Kidney glomerular epithelial cell (primary cell): ENCODE measurements around the gene COL11A1.
"Not testable (repeated sequence)": the region's sequence is repeated elsewhere in the genome, so short reads cannot be mapped to it uniquely, and the experiment has no call there.

Experiments
- DNase-seq: peaks from one replicate; lab custom pipeline; 2025; lab: John Stamatoyannopoulos, UW

Gene COL11A1

DNA sequence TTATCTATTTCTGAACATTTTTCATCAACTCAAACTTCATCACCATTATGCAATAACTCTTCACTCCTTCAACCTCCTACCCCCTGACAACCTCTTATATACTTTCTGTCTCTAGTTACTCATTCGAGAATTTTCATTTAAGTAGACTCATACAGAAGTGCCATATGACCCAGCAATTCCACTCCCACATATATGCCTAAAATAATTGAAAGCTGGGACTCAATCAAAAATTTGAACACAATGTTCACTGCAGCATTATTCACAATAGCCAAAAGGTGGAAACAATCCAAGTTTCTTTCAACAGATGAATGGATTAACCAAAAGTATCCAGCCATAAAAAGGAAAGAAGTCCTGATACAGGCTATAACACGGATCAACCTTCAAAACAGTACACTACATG, 24.1 kb downstream of the COL11A1 start:
- DNase-seq = no peak

DNA sequence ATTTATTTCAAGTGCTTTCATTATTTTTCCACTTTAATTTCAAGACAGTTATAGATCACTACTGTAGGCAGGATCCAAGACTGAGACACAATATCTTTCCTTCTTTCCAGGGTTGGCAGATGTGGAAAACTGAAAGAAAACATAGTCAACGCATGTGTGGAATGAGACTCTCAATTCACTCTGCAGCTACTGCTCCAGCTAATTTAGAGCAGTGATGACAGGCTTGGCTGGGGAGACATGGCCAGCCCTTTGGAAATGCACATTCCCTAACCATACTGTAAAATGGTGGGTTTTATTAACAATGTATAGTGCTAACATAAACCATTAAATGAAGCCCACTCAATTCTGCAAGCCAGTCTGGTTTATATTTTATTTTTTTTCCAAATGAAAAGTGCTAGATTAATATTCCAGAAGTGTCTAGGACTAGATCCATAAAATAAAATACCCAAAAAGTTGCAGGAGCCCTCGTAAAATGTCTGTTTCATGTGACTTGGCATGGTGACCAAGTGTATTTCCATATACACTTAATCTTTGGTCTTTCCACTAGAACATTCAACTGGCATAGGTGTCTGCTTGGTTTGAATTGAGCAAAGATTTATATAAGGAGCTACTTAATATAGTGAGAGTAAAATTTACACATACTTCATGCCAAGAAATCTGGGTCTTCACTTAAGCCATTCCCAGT, 32.9 kb downstream of the COL11A1 start:
- no peak for DNase-seq

DNA sequence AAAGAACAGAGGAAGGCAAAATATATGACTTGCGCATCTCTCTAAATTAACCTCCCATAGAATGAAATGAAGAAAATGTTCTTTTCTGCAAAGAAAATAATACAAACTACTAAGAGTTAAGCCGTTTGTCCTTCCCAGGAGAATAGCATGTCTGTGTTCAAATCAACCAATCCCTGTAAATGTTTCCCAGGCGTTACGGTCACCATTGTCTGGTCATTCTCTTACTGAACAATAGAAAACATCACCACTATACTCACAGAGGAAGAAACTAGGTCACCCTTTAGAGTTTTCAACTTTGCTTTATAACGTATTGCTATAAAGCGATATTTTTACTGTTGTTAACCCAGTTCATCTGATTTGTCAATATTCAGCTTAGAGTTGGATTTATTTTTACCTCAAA, 34.1 kb downstream of the COL11A1 start:
- DNase-seq = no peak

DNA sequence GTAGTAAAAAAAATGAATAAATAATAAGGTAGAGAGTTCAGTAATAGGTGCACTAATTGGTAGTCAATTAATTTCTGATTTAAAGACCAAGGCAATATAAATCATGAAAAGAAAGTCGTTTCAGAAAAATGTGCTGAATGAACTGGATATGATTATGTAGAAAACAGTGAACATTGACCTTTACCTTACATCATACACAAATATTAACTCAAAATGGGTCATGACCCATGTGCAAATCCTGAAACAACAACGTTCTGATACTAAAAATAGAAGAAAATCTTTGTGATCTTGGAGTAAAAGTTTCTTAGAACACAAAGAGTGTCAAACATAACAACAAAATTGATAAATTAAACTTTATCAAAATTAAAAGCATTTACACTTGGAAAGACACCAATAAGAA, 39.1 kb downstream of the COL11A1 start:
- DNase-seq = no peak

DNA sequence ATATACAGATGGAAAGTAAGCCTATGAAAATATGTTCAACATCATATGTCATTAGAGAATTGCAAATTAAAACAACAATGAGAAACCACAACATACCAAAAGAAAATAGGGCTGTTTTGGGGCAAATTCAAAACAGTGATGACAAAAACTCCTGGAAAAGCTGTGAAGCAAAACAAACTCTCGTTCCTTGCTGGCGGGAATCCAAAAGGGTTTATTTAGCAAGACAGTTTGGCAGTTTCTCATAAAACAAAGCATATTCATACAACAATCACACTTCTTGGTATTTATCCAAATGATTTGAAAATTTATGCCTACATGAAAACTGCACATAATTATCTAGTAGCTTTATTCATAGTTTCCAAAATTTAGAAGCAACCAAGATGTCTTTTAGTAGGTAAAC, 44.4 kb downstream of the COL11A1 start:
- no peak for DNase-seq

DNA sequence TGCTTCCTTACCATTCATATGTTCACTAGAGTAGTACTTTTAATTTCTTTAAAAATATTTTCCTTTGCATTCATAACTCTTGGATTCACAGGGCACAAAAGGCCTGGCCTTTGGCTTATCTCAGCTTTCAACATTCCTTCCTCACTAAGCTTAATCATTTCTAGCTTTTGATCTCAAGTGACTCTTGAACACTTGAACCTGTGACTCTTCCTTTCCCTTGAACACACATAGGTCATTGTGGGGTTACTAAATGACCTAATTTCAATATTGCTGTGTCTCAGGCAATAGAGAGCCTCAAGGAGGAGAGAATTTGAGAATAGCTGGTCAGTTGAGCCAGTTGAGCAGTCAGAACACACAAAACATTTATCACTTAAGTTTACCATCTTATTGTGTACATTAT, 49.9 kb downstream of the COL11A1 start:
- no peak for DNase-seq

DNA sequence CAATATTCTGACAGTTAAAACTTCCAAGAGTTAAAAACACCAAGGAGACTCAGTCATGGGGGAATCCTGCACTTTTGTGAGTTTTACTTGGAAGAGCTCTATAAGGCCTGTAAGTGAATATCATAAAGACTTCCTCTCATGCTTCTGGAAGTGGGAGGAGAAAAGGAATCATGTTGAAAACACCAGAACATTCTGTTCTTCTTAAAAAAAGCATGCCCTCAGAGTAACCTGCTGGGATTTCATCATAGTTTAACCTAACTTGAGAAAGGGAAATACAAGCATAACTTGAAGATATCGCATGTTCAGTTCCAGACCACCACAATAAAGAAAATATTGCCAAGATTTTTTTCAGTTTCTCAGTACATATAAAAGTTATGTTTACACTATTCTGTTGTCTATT, 51.9 kb downstream of the COL11A1 start:
- no peak for DNase-seq

DNA sequence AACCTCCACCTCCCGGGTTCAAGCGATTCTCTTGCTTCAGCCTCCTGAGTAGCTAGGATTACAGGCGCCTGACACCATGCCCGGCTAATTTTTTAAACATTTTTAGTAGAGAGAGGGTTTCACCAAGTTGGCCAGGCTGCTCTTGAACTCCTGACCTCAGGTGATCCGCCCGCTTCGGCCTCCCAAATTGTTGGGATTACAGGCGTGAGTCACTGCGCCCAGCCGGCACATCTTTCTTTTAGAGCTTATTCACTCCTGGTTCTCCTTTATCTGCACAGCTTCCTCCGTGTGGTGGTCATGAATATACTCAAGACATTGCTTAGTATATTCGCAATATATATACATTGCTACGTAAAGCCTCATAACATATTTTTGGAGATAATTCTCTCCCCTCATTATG, 80.2 kb downstream of the COL11A1 start:
- not testable (repeated sequence) for DNase-seq

DNA sequence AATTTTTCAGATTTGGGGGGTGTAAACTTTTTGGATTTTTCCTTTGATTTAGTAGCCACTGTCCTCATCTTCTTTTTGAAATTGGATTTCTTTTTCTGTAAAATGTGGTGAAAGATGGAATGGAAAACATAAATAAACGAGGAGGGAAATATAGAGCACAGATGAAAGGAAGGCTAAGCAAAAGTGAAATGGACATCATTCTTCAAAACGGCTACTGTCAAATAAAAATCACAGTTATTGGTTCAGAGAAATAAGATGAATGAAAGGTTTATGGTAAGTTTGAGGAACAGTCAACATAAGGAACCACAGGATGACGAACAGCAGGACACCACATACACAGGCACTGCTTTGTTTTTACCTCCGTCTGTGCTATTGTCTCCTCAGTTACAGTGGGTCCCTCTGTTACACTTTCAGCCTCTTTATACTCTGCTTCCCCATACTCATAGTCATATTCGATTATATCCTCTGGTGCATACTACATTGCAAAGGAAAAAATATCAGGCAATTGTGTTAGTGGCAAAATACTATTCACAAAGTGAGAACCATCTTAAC, 82.4 kb downstream of the COL11A1 start:
- DNase-seq = no peak

DNA sequence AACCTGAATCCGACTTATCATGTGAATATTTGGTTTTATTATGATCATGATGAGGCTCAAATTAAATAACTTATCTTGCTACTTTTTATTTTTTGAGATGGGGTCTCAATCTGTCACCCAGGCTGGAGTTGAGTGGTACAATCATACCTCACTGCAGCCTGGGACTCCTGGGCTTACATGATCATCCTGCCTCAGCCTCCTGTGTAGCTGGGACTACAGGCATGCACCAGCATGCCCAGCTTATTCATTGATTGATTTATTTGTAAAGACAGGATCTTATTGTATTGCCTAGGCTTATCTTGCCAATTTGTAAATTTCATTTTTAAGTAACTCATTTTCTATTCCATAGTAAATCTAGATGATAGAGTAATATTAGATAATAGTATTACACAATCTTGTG, 84.3 kb downstream of the COL11A1 start:
- no peak for DNase-seq

DNA sequence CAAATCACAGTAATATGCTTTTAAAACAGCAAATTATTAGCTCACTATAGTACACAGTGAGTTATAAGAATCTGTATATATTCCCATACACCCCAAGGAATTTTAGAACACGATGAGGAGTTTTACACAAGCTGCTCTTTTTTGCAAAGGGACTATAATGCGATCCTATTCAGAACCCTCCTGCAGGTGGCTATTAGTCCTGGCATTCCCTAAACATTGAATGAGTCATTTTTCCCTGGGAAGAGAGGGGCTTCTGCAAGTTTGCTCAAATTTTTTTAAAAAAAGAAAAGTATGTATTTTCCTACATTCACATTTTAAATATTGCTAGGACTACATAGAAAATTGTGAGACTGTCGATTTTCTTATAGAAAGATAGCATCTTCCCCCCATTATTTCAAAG, 106.3 kb downstream of the COL11A1 start:
- DNase-seq = no peak

DNA sequence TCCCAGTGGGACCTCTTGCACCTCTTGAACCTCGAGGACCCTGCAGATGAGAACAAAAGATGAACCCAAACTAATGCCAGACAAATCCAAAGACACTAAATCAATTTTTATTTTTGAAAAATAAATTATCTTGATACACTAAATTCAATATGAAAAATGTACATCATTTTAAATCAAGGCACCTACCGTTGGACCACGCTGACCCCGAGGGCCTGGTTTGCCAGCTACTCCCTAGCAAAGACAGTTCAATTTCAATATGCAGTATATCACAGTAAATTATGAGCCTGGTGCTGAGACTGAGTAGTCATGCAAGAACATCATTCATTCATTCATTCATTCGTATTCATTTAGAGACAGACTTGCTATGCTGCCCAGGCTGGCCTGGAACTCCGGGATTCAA, 129.4 kb downstream of the COL11A1 start:
- no peak for DNase-seq

DNA sequence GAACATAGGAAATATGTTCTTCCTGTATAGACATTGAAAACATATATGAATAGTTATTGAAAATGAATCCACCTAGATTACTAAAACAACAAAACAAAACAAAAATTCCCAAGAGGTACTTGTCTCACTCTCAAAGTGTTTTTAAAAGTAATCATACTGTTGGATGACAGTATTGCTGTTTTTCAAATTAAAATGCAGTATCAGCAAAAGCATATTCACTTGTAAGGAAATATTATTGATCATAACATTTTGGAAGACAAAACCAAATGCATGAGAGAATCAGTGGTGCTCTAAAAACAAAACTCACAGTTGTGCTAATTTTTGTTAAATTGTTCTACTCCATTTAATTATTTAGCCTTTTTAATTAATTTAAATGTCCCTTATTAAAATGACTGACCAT, 131.0 kb downstream of the COL11A1 start:
- no peak for DNase-seq

DNA sequence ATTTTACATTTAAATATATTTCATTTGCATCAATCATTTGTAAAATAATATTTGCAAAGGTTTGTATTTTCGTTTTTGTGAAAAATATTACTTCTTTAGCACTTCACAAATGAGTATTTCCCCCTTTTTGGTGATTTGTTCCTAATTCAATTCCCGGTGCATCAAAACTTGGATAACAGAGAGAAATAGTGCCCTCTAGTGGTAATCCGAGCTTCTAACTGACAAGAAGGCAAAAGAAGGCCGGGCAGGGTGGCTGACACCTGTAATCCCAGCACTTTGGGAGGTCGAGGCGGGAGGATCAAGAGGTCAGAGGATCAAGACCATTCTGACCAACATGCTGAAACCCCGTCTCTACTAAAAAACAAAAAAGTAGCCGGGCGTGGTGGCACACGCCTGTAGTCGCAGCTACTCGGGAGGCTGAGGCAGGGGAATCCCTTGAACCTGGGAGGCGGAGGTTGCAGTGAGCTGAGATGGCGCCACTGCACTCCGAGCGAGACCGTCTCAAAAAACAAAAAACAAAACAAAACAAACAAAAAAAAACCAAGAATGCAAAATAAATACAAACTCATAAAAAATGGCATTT, 137.7 kb downstream of the COL11A1 start:
- DNase-seq = peak; percentile 33

DNA sequence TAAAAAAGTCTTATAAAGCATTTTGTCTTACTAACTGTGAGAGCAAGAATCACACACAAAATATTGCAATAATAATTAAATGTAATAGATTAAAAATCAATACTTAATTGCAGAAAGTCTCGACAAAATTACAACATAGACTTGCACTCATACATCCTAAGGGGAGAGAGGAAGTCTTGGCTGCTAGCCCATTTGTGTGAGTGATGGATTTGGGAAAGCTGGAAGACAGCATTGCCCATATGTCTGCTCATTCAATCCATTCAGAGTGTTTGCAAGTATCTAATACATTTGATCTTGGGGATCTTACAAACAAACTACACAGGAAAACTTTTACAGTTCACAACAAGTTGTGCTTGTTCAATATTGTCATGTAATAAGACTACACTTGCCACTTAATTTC, 140.5 kb downstream of the COL11A1 start:
- DNase-seq = no peak

DNA sequence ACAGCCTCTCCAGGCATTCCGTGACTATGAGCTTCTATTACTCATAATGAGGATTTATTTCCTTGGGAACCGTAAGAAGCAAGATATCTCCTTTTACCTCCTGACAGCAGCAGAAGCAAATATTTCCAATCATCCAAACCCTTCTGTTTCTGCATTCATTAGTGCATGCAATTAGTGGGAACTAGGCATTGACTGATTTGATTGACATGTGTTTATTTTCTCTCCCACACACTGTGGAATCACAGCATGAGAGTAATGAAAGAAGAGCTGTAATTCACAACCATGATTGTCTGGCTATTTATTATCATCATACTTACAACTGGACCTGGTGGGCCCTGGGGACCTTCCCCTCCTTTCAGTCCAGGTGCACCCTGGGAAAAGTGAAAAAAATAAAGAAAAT, 146.8 kb downstream of the COL11A1 start:
- no peak for DNase-seq

DNA sequence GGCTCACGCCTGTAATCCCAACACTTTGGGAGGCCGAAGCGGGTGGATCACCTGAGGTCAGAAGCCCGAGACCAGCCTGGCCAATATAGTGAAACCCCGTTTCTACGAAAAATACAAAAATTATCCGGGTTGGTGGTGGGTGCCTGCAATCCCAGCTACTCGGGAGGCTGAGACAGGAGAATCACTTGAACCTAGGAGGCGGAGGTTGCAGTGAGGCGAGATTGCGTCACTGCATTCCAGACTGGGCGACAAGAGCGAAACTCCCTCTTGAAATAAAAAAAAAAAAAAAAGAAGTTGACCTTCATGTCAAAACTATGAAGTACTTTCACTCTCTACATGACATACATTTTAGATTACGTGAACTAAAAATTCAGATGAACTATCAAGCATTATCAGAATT, 153.7 kb downstream of the COL11A1 start:
- no peak for DNase-seq

DNA sequence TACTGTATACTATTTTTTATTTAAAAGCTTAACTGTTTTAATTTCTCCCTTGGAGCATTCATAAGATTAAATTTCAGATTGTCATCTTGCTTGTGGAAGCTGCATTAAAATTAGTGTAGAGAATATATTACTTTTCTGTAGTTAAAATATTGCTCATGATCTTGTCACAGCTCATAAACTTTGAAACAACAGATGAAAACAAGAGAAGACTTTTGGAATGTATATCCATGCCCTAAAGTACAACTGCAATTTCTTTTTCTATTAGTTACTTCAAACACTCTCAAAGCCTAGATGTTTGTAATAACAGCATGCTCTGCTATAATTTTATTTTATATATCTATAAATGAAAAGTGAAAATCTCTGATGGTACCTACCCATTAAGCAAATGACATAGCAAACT, 155.9 kb downstream of the COL11A1 start:
- DNase-seq = no peak

DNA sequence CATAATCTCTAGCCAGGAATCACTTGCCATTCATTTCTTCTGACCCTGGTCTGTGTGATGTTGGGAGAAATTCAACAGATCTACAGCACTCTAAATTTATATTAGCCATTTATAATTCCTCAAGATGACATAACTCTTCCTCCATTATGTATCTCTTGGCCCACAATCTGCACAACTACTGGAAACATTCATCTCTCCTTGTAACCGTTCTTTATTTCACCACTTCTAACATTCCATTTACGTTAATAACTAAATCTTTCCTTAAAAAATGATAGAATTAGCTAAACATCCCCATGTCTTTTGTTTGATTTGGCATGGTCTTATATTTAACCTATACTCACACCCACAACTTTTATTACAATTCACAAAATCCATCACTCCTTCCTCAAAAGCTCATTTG, 166.0 kb downstream of the COL11A1 start:
- DNase-seq = no peak

DNA sequence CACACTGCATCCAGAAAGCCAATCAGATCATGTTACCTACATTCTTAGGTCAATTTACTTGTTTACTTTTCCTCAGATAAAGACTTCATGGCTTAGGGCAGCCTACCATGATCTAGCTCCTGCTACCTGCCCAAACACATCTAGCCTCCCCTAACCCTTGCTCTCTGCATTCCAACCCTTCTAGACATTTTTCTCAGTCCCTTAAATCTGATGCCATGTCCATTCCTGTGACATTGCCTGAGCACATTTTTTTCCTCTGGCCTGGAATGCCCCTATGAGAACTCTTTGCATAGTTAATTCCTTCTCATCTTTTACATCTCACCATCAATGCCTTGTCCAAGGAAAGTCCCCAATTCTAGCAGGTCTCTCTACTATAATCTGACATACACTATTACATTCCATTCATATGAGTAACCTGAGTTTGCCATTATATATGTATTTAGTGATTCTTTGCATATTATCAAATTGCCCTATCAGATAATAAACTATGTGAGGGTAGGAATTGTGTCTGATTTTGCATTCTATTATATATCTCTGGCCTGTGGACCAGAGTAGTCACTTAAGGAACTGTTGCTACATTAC, 166.9 kb downstream of the COL11A1 start:
- no peak for DNase-seq

DNA sequence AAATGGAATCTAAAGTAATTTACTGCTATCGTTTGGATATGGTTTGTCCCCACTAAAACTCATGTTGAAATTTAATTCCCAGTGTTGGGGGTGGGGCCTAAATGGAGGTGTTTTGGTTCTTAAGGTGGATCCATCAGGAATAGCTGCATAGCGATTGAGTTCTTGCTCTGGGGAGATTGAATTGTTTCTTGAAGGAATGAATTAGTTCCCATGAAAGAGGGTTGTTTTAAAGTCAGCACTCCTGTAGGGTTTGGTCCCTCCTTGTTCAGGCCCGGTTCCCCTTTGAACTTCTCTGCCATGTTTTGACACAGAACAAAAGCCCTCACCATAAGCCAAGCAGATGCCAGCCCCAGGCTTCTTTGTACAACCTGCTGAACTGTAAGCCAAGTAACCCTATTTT, 170.9 kb downstream of the COL11A1 start:
- DNase-seq = no peak

DNA sequence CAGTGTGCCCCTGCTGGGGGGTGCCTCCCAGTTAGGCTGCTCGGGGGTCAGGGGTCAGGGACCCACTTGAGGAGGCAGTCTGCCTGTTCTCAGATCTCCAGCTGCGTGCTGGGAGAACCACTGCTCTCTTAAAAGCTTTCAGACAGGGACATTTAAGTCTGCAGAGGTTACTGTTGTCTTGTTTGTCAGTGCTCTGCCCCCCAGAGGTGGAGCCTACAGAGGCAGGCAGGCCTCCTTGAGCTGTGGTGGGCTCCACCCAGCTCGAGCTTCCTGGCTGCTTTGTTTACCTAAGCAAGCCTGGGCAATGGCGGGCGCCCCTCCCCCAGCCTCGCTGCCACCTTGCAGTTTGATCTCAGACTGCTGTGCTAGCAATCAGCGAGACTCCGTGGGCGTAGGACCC, 175.0 kb downstream of the COL11A1 start:
- not testable (repeated sequence) for DNase-seq

DNA sequence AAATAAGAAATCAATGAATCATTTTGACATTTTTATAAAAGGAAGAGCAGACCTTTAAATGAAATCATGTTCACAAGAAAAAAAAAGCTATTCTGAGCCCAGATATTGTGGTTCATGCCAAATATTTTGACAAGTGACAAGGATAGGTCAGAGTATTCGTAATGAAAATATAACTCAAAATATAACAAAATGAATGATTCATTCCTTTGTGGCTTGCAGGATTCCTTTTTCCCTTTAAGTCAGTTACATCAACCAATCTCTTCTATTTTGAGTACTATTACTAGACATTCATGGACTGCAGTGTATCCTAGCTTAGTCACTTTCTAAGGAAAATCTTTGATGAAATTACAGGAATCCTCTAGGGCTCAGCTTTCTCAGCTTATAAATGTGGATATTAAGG, 188.7 kb downstream of the COL11A1 start:
- peak; percentile 26 for DNase-seq

DNA sequence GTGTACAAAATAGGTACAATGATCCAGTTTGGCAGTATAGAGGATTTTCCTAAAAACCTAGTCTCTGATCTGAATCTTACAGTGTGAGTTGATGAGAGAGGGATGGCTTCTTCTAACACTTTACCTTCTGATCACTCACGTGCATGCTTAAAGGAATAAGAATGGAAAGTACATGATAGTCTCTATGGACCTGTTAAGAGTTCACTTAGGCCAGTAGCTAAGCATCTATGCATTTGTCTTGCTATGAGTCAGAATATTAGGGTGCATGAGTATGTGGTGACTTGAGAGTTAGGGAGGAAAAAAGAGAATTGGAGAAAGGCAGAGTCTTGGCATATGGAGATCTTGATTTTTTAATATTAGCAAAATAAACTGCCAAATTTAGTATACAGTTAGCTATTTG, 206.3 kb downstream of the COL11A1 start:
- no peak for DNase-seq
